H1 (cell line): ENCODE measurements around the gene MECP2. TPM values are rescaled to one million over a fixed set of nuclear protein-coding genes. Genes with fewer than 3 reads are reported as not detected.

Source experiments
- CTCF ChIA-PET: fragments of 300-600 bp; sonication (Branson Sonifier 250); formaldehyde crosslinking; loops from one replicate; lab custom pipeline; 2021; ENCODE audit not compliant: partially characterized antibody; lab: Charles Lee
- POLR2A ChIA-PET: fragments of 300-600 bp; sonication (Branson Sonifier 250); formaldehyde crosslinking; loops from one replicate; lab custom pipeline; 2021; ENCODE audit warnings: inconsistent platforms; ENCODE audit not compliant: partially characterized antibody; lab: Charles Lee
- DNase-seq, 2 experiments: peaks; one replicate each; pipeline versions ENCODE4 v3.0.0 to v3.0.0-alpha.2; 2010 to 2022; ENCODE audit warnings: low spot score in 2 of 2, low read depth in 1 of 2, mixed read lengths in 1 of 2
- FAIRE-seq: peaks from 2 replicates; lab custom pipeline; 2011; peaks lifted over from hg19 to GRCh38; lab: Jason Lieb, UNC
- H2AFZ ChIP-seq: 2 replicates; pipeline ENCODE4 v1.8.1; 2012; ENCODE audit warnings: low read length, inconsistent platforms
- H2AK5ac ChIP-seq: 2 replicates; pipeline ENCODE4 v1.6.1; 2013; ENCODE audit warnings: low read depth, low read length
- H2BK120ac ChIP-seq: replicated peaks from 2 replicates; pipeline ENCODE3; 2013; ENCODE audit warnings: low read depth, low read length, inconsistent platforms
- H2BK12ac ChIP-seq: 2 replicates; pipeline ENCODE4 v1.6.1; 2013; ENCODE audit warnings: low read depth, low read length
- H2BK15ac ChIP-seq: 2 replicates; pipeline ENCODE4 v1.6.1; 2013; ENCODE audit warnings: low read length
- H2BK20ac ChIP-seq: 2 replicates; pipeline ENCODE4 v1.6.1; 2013; ENCODE audit warnings: low read length
- H2BK5ac ChIP-seq: 2 replicates; pipeline ENCODE4 v1.6.1; 2013; ENCODE audit warnings: low read depth, low read length
- H3K14ac ChIP-seq: 2 replicates; pipeline ENCODE4 v1.6.1; 2013; ENCODE audit warnings: inconsistent platforms; ENCODE audit not compliant: insufficient read length
- H3K18ac ChIP-seq: 2 replicates; pipeline ENCODE4 v1.6.1; 2013; ENCODE audit warnings: low read length; ENCODE audit errors: extremely low read depth
- H3K23ac ChIP-seq: 2 replicates; pipeline ENCODE4 v1.6.1; 2013; ENCODE audit warnings: inconsistent platforms; ENCODE audit not compliant: insufficient read length
- H3K23me2 ChIP-seq: 2 replicates; pipeline ENCODE4 v1.6.1; 2013; ENCODE audit warnings: low read depth, low read length
- H3K27ac ChIP-seq: 2 replicates; pipeline ENCODE4 v1.6.1; 2011; ENCODE audit warnings: low read depth, low read length, inconsistent platforms
- H3K27me3 ChIP-seq, 4 experiments: replicated peaks in 1 of 4; 1 replicate in 1 of 4; 2 replicates in 3 of 4; pipeline versions ENCODE4 v1.6.1 to v1.8.1; 2011 to 2013; ENCODE audit warnings: low read length in 3 of 4, mild to moderate bottlenecking in 3 of 4, inconsistent platforms in 2 of 4, mixed read lengths in 2 of 4, moderate library complexity in 1 of 4; ENCODE audit not compliant: control insufficient read depth in 3 of 4, insufficient read depth in 3 of 4; ENCODE audit errors: extremely low read depth in 1 of 4
- H3K36me3 ChIP-seq, 4 experiments: 2 replicates each; pipeline versions ENCODE4 v1.6.1 to v1.8.1; 2011 to 2013; ENCODE audit warnings: mild to moderate bottlenecking in 4 of 4, low read length in 3 of 4, moderate library complexity in 2 of 4, control low read depth in 1 of 4, inconsistent platforms in 1 of 4; ENCODE audit not compliant: insufficient read depth in 4 of 4, control insufficient read depth in 2 of 4
- H3K4ac ChIP-seq: replicated peaks from 2 replicates; pipeline ENCODE3; 2013; ENCODE audit warnings: low read length, low read depth, mixed read lengths, inconsistent platforms; ENCODE audit not compliant: insufficient read length
- H3K4me1 ChIP-seq, 4 experiments: replicated peaks in 1 of 4; 1 replicate in 1 of 4; 2 replicates in 3 of 4; pipeline versions ENCODE4 v1.6.1 to v1.8.1; 2011 to 2013; ENCODE audit warnings: low read length in 3 of 4, inconsistent platforms in 2 of 4, mixed read lengths in 1 of 4; ENCODE audit not compliant: insufficient read depth in 4 of 4, control insufficient read depth in 3 of 4
- H3K4me2 ChIP-seq, 2 experiments: 2 replicates each; pipeline versions ENCODE4 v1.6.1 to v1.8.1; 2011 to 2013; ENCODE audit warnings: low read depth in 2 of 2, low read length in 2 of 2, control low read depth in 1 of 2, inconsistent platforms in 1 of 2, mild to moderate bottlenecking in 1 of 2; ENCODE audit not compliant: insufficient read depth in 1 of 2
- H3K4me3 ChIP-seq, 4 experiments: fragments of 200-600, 300-600 bp in 1 of 4; sonication (generic), shearing (Covaris generic), sonication (Bioruptor Twin) in 1 of 4; 2 replicates each; pipeline versions ENCODE4 v1.5.1 to v1.8.1; 2011 to 2016; ENCODE audit warnings: low read length in 4 of 4, low read depth in 3 of 4, control low read depth in 2 of 4, inconsistent platforms in 2 of 4, mild to moderate bottlenecking in 2 of 4, mixed read lengths in 1 of 4, moderate library complexity in 1 of 4; ENCODE audit not compliant: insufficient read depth in 2 of 4; ENCODE audit errors: extremely low read depth in 1 of 4
- H3K56ac ChIP-seq: replicated peaks from 2 replicates; pipeline ENCODE3; 2013; ENCODE audit warnings: low read depth, mild to moderate bottlenecking, mixed read lengths, low read length, inconsistent platforms; ENCODE audit not compliant: insufficient read length
- H3K79me1 ChIP-seq: 2 replicates; pipeline ENCODE4 v1.6.1; 2013; ENCODE audit warnings: low read depth, low read length, control low read depth
- H3K79me2 ChIP-seq, 2 experiments: 2 replicates each; pipeline versions ENCODE4 v1.6.1 to v1.8.1; 2012 to 2013; ENCODE audit warnings: low read length in 2 of 2, mild to moderate bottlenecking in 2 of 2, inconsistent platforms in 1 of 2; ENCODE audit not compliant: insufficient read depth in 2 of 2, control insufficient read depth in 1 of 2
- H3K9ac ChIP-seq, 4 experiments: replicated peaks in 1 of 4; 1 replicate in 1 of 4; 2 replicates in 3 of 4; pipeline versions ENCODE4 v1.6.1 to v1.8.1; 2011 to 2013; ENCODE audit warnings: low read depth in 3 of 4, low read length in 3 of 4, control low read depth in 2 of 4, mild to moderate bottlenecking in 2 of 4, moderate library complexity in 2 of 4, inconsistent platforms in 1 of 4; ENCODE audit errors: extremely low read depth in 1 of 4
- H3K9me3 ChIP-seq, 2 experiments: 2 replicates each; pipeline versions ENCODE4 v1.6.1 to v1.8.1; 2012 to 2013; ENCODE audit warnings: mild to moderate bottlenecking in 2 of 2, moderate library complexity in 2 of 2, control low read depth in 1 of 2, inconsistent platforms in 1 of 2, low read depth in 1 of 2, low read length in 1 of 2, mixed read lengths in 1 of 2; ENCODE audit not compliant: insufficient read depth in 2 of 2
- H4K20me1 ChIP-seq, 2 experiments: replicated peaks in 1 of 2; 2 replicates each; pipeline versions ENCODE3 to v1.8.1; 2011 to 2013; ENCODE audit warnings: inconsistent platforms in 2 of 2, low read length in 2 of 2, mild to moderate bottlenecking in 1 of 2; ENCODE audit not compliant: insufficient read depth in 2 of 2, control insufficient read depth in 1 of 2
- H4K5ac ChIP-seq: 2 replicates; pipeline ENCODE4 v1.6.1; 2013; ENCODE audit warnings: low read length, low read depth, mixed read lengths, inconsistent platforms; ENCODE audit not compliant: insufficient read length
- H4K8ac ChIP-seq: 2 replicates; pipeline ENCODE4 v1.8.0; 2013; ENCODE audit warnings: mild to moderate bottlenecking, moderate library complexity, low read length, inconsistent platforms; ENCODE audit not compliant: insufficient read depth; ENCODE audit errors: extremely low read depth
- H4K91ac ChIP-seq: replicated peaks from 2 replicates; pipeline ENCODE3; 2013; ENCODE audit warnings: low read length, mixed read lengths, inconsistent platforms; ENCODE audit not compliant: insufficient read length
- CBX5 ChIP-seq: fragments of 300-800, 300-1000 bp; sonication (generic); IDR thresholded peaks from 2 replicates; pipeline ENCODE4 v1.7.1; 2016; ENCODE audit warnings: antibody characterized with exemption, low read length, low read depth
- CTBP2 ChIP-seq: IDR thresholded peaks from 2 replicates; pipeline ENCODE4 v1.7.0; 2011; ENCODE audit warnings: borderline replicate concordance, mild to moderate bottlenecking, moderate library complexity, mixed read lengths, low read length; ENCODE audit not compliant: insufficient read depth, insufficient read length
- CTCF ChIP-seq, 3 experiments: IDR thresholded peaks; 1 replicate in 2 of 3; 2 replicates in 1 of 3; pipeline versions ENCODE4 v1.5.1 to v1.6.1; 2011; ENCODE audit warnings: low read length in 3 of 3, mild to moderate bottlenecking in 3 of 3, inconsistent platforms in 2 of 3, low read depth in 1 of 3, moderate library complexity in 1 of 3; ENCODE audit not compliant: insufficient read depth in 1 of 3; ENCODE audit errors: control extremely low read depth in 1 of 3
- JUN ChIP-seq: IDR thresholded peaks from 2 replicates; pipeline ENCODE4 v1.6.1; 2011; ENCODE audit warnings: low read depth, mild to moderate bottlenecking, improper control_type of control experiment, low read length
- NANOG ChIP-seq: IDR thresholded peaks from 2 replicates; pipeline ENCODE4 v1.6.1; 2011; ENCODE audit warnings: low read length, low read depth, mild to moderate bottlenecking, inconsistent platforms; ENCODE audit not compliant: insufficient read depth, poor library complexity, severe bottlenecking
- RNF2 ChIP-seq: fragments of 200-900, 300-1000 bp; sonication (generic); IDR thresholded peaks from 2 replicates; pipeline ENCODE4 v1.7.1; 2016; ENCODE audit warnings: borderline replicate concordance, low read depth, mild to moderate bottlenecking, antibody characterized with exemption, low read length; ENCODE audit not compliant: poor library complexity, severe bottlenecking; ENCODE audit errors: missing control alignments
- TAF1 ChIP-seq: IDR thresholded peaks from 2 replicates; pipeline ENCODE4 v1.6.1; 2011; ENCODE audit warnings: mild to moderate bottlenecking, low read depth, low read length
- ZNF274 ChIP-seq: IDR thresholded peaks from 2 replicates; pipeline ENCODE4 v1.7.0; 2012; ENCODE audit warnings: low read length, borderline replicate concordance; ENCODE audit errors: extremely low read depth
- WGBS, 2 experiments: shearing (Covaris generic) in 1 of 2; methylation state at CpG; one replicate each; pipeline versions ENCODE4 v1.1.6 to v1.1.7; 2013 to 2015; ENCODE audit warnings: low lambda C conversion rate in 2 of 2, mixed read lengths in 2 of 2, inconsistent platforms in 1 of 2, low coverage in 1 of 2, missing lambda C conversion rate in 1 of 2; ENCODE audit not compliant: insufficient replicate concordance in 2 of 2, insufficient coverage in 1 of 2, insufficient read length in 1 of 2; ENCODE audit errors: extremely low coverage in 1 of 2, missing lambda C conversion rate in 1 of 2; 5-methylcytosine and 5-hydroxymethylcytosine counted together
- polyA plus RNA-seq, 7 experiments: library from polyadenylated mRNA; depleted of rRNA in 3 of 7; stranded (reverse) in 5 of 7; unstranded in 2 of 7; fragments of >200 nt in 5 of 7; fragments of 200-250 nt in 2 of 7; gene quantifications; 1 replicate in 5 of 7; 2 replicates in 1 of 7; 4 replicates in 1 of 7; pipeline versions ENCODE4 v1.2.1 to v1.2.3, GENCODE V29; 2011 to 2013; ENCODE audit warnings: missing spikeins in 2 of 7, mixed read lengths in 2 of 7
- total RNA-seq: library from RNA; stranded (reverse); fragmentation: NEBNext Ultra II Directional; extraction: Animal tissue kit (Norgen Biotek cat#: 25700); gene quantifications from 2 replicates; pipeline ENCODE4 v1.2.1, GENCODE V29; 2021
- TF ChIP-seq, protein P1 (sequence below): IDR thresholded peaks from 2 replicates; pipeline ENCODE4 v1.6.1; 2011; ENCODE audit warnings: low read length, improper control_type of control experiment

The MECP2 gene
- total and polyA plus RNA-seq, 2 of the 8 experiments (the other 6 are each of a cell fraction or from before 2014, with no cell fraction given): 5.0 to 32.4 TPM

- no peak overlapping the region for H2BK120ac ChIP-seq
- no peak overlapping the region for H3K18ac ChIP-seq
- no peaks in the 10 kb centered on the region for H4K20me1 ChIP-seq
- no peak overlapping the region for H3K4me2 ChIP-seq
- H3K9ac ChIP-seq: no peak overlapping the region
- no peak overlapping the region for H3K23ac ChIP-seq
- CTCF ChIA-PET: interaction anchor here (1.4 to 1.7 kb wide), 2 partner anchors 11 to 27 kb away, joined by 4 to 5 read pairs; no protein-coding TSS in a partner anchor
- H3K23me2 ChIP-seq: peaks cover 2% of the 10 kb centered on the region; the same call in 1 of the 2 replicates
- FAIRE-seq (no peak), DNase-seq (no peak)
- no peak overlapping the region for H4K8ac ChIP-seq
- no peak overlapping the region for H2BK5ac ChIP-seq
- peaks cover 2 to 27% (median 9%) of the 10 kb centered on the region in 4 experiments for H3K4me1 ChIP-seq
- no peaks in the 10 kb centered on the region for H3K79me2 ChIP-seq
- POLR2A ChIA-PET: interaction anchor here (0.6 to 1.0 kb wide), 2 partner anchors 39 to 56 kb away, joined by 3 read pairs; no protein-coding TSS in a partner anchor
- H2BK12ac ChIP-seq: no peak overlapping the region
- no peak overlapping the region for H3K4me3 ChIP-seq
- no peaks in the 10 kb centered on the region for H3K9me3 ChIP-seq
- no peak overlapping the region for H3K56ac ChIP-seq
- H3K27me3 ChIP-seq: no peaks in the 10 kb centered on the region
- no peaks in the 10 kb centered on the region for H3K79me1 ChIP-seq
- no peak overlapping the region for H2AFZ ChIP-seq
- H3K27ac ChIP-seq: no peak overlapping the region
- 96% methylated on average over 8 of the region's 15 CpGs; no CpG with 5 or more reads in 1 of the 2 experiments for WGBS, 2 experiments
- no peak overlapping the region for H3K4ac ChIP-seq
- H4K5ac ChIP-seq: no peak overlapping the region
- H3K14ac ChIP-seq: no peak overlapping the region
- no peak overlapping the region for H2AK5ac ChIP-seq
- H2BK15ac ChIP-seq: no peak overlapping the region
- no peak overlapping the region for H4K91ac ChIP-seq
- no peaks in the 10 kb centered on the region; a peak in 2 of 8 replicates for H3K36me3 ChIP-seq
- no peak overlapping the region for H2BK20ac ChIP-seq
- TF ChIP-seq NANOG (no peak), CTBP2 (no peak), CTCF (IDR thresholded peaks at IDR 0.05; ENCODE audit: control extremely low read depth in 1 of 3, insufficient read depth in 1 of 3, low read depth in 1 of 3, low read length in 3 of 3) (no peak), TAF1 (no peak), JUN (no peak), CBX5 (no peak), ZNF274 (no peak), RNF2 (no peak)
- TF ChIP-seq, protein P1, sequence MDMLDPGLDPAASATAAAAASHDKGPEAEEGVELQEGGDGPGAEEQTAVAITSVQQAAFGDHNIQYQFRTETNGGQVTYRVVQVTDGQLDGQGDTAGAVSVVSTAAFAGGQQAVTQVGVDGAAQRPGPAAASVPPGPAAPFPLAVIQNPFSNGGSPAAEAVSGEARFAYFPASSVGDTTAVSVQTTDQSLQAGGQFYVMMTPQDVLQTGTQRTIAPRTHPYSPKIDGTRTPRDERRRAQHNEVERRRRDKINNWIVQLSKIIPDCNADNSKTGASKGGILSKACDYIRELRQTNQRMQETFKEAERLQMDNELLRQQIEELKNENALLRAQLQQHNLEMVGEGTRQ: no peak
Observed at GRCh38 chrX:154024271-154024670, 73.2 kb downstream of the MECP2 start.
